ENCODE measurements around the gene MAD1L1.

The MAD1L1 gene

GRCh38 chr7:2217206-2217605 lies 15.5 kb downstream of the MAD1L1 start:
- no peak for DNase-seq

- DNase-seq = no peak
Observed at GRCh38 chr7:2215851-2216250, 16.9 kb downstream of the MAD1L1 start.

- no peak for DNase-seq
Observed at GRCh38 chr7:2214636-2215035, 18.1 kb downstream of the MAD1L1 start.

GRCh38 chr7:2213551-2214215 lies 19.1 kb downstream of the MAD1L1 start:
- DNase-seq = no peak

- no peak for DNase-seq
Observed at GRCh38 chr7:2212906-2213305, 19.8 kb downstream of the MAD1L1 start.

- no peak for DNase-seq
Observed at GRCh38 chr7:2211926-2212325, 20.8 kb downstream of the MAD1L1 start.

GRCh38 chr7:2211259-2211880 lies 21.4 kb downstream of the MAD1L1 start:
- no peak for DNase-seq

GRCh38 chr7:2210551-2211258 lies 22.0 kb downstream of the MAD1L1 start:
- DNase-seq = no peak

GRCh38 chr7:2209961-2210323 lies 22.8 kb downstream of the MAD1L1 start:
- DNase-seq = no peak

GRCh38 chr7:2209146-2209960 lies 23.4 kb downstream of the MAD1L1 start:
- DNase-seq = peak; percentile 67

- no peak for DNase-seq
Observed at GRCh38 chr7:2208712-2209111, 24.0 kb downstream of the MAD1L1 start.

GRCh38 chr7:2205036-2205780 lies 27.5 kb downstream of the MAD1L1 start:
- no peak for DNase-seq

GRCh38 chr7:2204446-2204845 lies 28.3 kb downstream of the MAD1L1 start:
- DNase-seq = no peak

GRCh38 chr7:2203766-2204300 lies 28.9 kb downstream of the MAD1L1 start:
- no peak for DNase-seq

GRCh38 chr7:2202901-2203765 lies 29.6 kb downstream of the MAD1L1 start:
- no peak for DNase-seq

- no peak for DNase-seq
Observed at GRCh38 chr7:2202361-2202761, 30.4 kb downstream of the MAD1L1 start.

GRCh38 chr7:2201686-2202360 lies 30.9 kb downstream of the MAD1L1 start:
- DNase-seq = no peak

GRCh38 chr7:2201128-2201527 lies 31.6 kb downstream of the MAD1L1 start:
- DNase-seq = no peak

GRCh38 chr7:2200584-2200980 lies 32.2 kb downstream of the MAD1L1 start:
- DNase-seq = no peak

GRCh38 chr7:2199956-2200583 lies 32.7 kb downstream of the MAD1L1 start:
- no peak for DNase-seq
